Breast epithelium (tissue), 4 donors: ENCODE measurements around the gene TANC1. TPM values are rescaled to one million over a fixed set of nuclear protein-coding genes. Genes with fewer than 3 reads are reported as not detected.

ENCODE experiments used
- DNase-seq, 2 donors: peaks; one replicate each; pipeline ENCODE4 v3.0.0-alpha.2; 2019; ENCODE audit warnings: low spot score in 2 of 2
- H3K27ac ChIP-seq, 2 donors: fragments of 200-600 bp; sonication (generic) in 1 of 2; one replicate each; pipeline ENCODE4 v1.5.1; 2016 to 2019; ENCODE audit warnings: mild to moderate bottlenecking in 1 of 2
- H3K27me3 ChIP-seq, 2 donors: fragments of 200-600 bp; sonication (generic) in 1 of 2; one replicate each; pipeline versions ENCODE4 v1.5.1 to v1.6.0; 2017 to 2019; ENCODE audit warnings: control low read depth in 1 of 2, mild to moderate bottlenecking in 1 of 2
- H3K36me3 ChIP-seq: fragments of 200-600 bp; one replicate; pipeline ENCODE4 v1.5.1; 2019
- H3K4me1 ChIP-seq, 2 donors: fragments of 200-600 bp; sonication (generic); one replicate each; pipeline ENCODE4 v1.5.1; 2016 to 2019; ENCODE audit warnings: control low read depth in 1 of 2
- H3K4me3 ChIP-seq, 3 donors: fragments of 200-600 bp; sonication (generic); 1 replicate in 2 of 3; 2 replicates in 1 of 3; pipeline ENCODE4 v1.5.1; 2016 to 2019; ENCODE audit warnings: mild to moderate bottlenecking in 3 of 3, moderate library complexity in 2 of 3
- H3K9me3 ChIP-seq, 2 donors: fragments of 200-600 bp; sonication (generic) in 1 of 2; one replicate each; pipeline ENCODE4 v1.5.1; 2016 to 2019; ENCODE audit warnings: control low read depth in 1 of 2
- CTCF ChIP-seq, 3 donors: fragments of 450-650 bp; IDR thresholded peaks; one replicate each; pipeline ENCODE4 v1.5.1; 2016 to 2017; ENCODE audit warnings: antibody characterized with exemption in 3 of 3, mild to moderate bottlenecking in 3 of 3, moderate library complexity in 3 of 3
- POLR2A ChIP-seq: fragments of 450-650 bp; IDR thresholded peaks from one replicate; pipeline ENCODE4 v1.6.1; 2016; ENCODE audit warnings: antibody characterized with exemption, mild to moderate bottlenecking, moderate library complexity
- POLR2AphosphoS5 ChIP-seq, 3 donors: sonication (generic); formaldehyde crosslinking; IDR thresholded peaks; one replicate each; pipeline ENCODE4 v1.6.1; 2017; ENCODE audit warnings: antibody characterized with exemption in 3 of 3
- intact Hi-C: fragments of 100-400 bp; cut with DNase I; formaldehyde crosslinking; loops from one replicate; pipeline ENCODE4 v1.15.1; 2023; ENCODE audit warnings: low total_unique reads
- total RNA-seq, 3 donors: library from RNA; depleted of rRNA; stranded (reverse); fragments of >200 nt; gene quantifications; one replicate each; pipeline ENCODE4 v1.1.0, GENCODE V29; 2016

TANC1 gene
- total RNA-seq, 3 donors from 2014 or later = 18.9 to 62.3 (median 58.4) TPM

GRCh38 chr2:159015174-159015573 is 46.7 kb downstream of the TANC1 start:
- no peak for DNase-seq
- Histone ChIP-seq H3K27me3 (no peaks in the 10 kb centered on the region), H3K4me1 (no peaks in the 10 kb centered on the region), H3K27ac (no peak overlapping the region), H3K9me3 (peaks cover 15 to 18% of the 10 kb centered on the region in 2 donors), H3K4me3 (no peak overlapping the region), H3K36me3 (no peaks in the 10 kb centered on the region)
- intact Hi-C loops = no loop called here
- TF ChIP-seq CTCF (IDR thresholded peaks at IDR 0.05) (no peak), POLR2A (no peak), POLR2AphosphoS5 (IDR thresholded peaks at IDR 0.05) (no peak)

- no peak for DNase-seq
- Histone ChIP-seq H3K4me1 (no peaks in the 10 kb centered on the region), H3K9me3 (peaks cover 15 to 18% of the 10 kb centered on the region in 2 donors), H3K4me3 (no peak overlapping the region), H3K36me3 (no peaks in the 10 kb centered on the region), H3K27me3 (no peaks in the 10 kb centered on the region), H3K27ac (no peak overlapping the region)
- intact Hi-C loops = no loop called here
- no peak for TF ChIP-seq CTCF (IDR thresholded peaks at IDR 0.05)
- no peak for TF ChIP-seq POLR2A
- TF ChIP-seq POLR2AphosphoS5 (IDR thresholded peaks at IDR 0.05) = no peak
Observed at GRCh38 chr2:159015823-159016222, 47.4 kb downstream of the TANC1 start.

- no peak for DNase-seq
- Histone ChIP-seq H3K9me3 (peaks cover 15 to 18% of the 10 kb centered on the region in 2 donors), H3K4me3 (no peak overlapping the region), H3K27ac (no peak overlapping the region), H3K27me3 (no peaks in the 10 kb centered on the region), H3K4me1 (no peaks in the 10 kb centered on the region), H3K36me3 (no peaks in the 10 kb centered on the region)
- TF ChIP-seq POLR2A = no peak
- intact Hi-C loops = no loop called here
Observed at GRCh38 chr2:159017837-159018236, 49.4 kb downstream of the TANC1 start.

- Histone ChIP-seq H3K27me3 (no peaks in the 10 kb centered on the region), H3K9me3 (peaks cover 15 to 18% of the 10 kb centered on the region in 2 donors), H3K4me3 (no peak overlapping the region), H3K27ac (no peak overlapping the region), H3K36me3 (no peaks in the 10 kb centered on the region), H3K4me1 (no peaks in the 10 kb centered on the region)
- intact Hi-C loops = no loop called here
- no peak for DNase-seq
- TF ChIP-seq POLR2A (no peak), CTCF (IDR thresholded peaks at IDR 0.05) (no peak), POLR2AphosphoS5 (IDR thresholded peaks at IDR 0.05) (no peak)
Observed at GRCh38 chr2:159019021-159019420, 50.6 kb downstream of the TANC1 start.

GRCh38 chr2:159022019-159022418 is 53.6 kb downstream of the TANC1 start:
- Histone ChIP-seq H3K4me1 (no peaks in the 10 kb centered on the region), H3K9me3 (no peaks in the 10 kb centered on the region), H3K27me3 (no peaks in the 10 kb centered on the region), H3K27ac (no peak overlapping the region), H3K4me3 (no peak overlapping the region), H3K36me3 (no peaks in the 10 kb centered on the region)
- no peak for TF ChIP-seq POLR2AphosphoS5 (IDR thresholded peaks at IDR 0.05)
- TF ChIP-seq POLR2A = no peak
- TF ChIP-seq CTCF (IDR thresholded peaks at IDR 0.05) = no peak
- no peak for DNase-seq
- intact Hi-C loops = no loop called here

- DNase-seq = no peak
- Histone ChIP-seq H3K36me3 (no peaks in the 10 kb centered on the region), H3K4me1 (peaks cover 0 to 3% of the 10 kb centered on the region in 2 donors), H3K27ac (no peak overlapping the region), H3K27me3 (no peaks in the 10 kb centered on the region), H3K9me3 (no peaks in the 10 kb centered on the region), H3K4me3 (no peak overlapping the region)
- no peak for TF ChIP-seq POLR2A
- no peak for TF ChIP-seq POLR2AphosphoS5 (IDR thresholded peaks at IDR 0.05)
- TF ChIP-seq CTCF (IDR thresholded peaks at IDR 0.05) = no peak
- intact Hi-C loops = no loop called here
Observed at GRCh38 chr2:159026170-159026569, 57.7 kb downstream of the TANC1 start.
